NCI-H1105 treated with DMSO at 0.1 percent for 48 hours (cell line): ENCODE results near the gene KRTAP10-8.
"Not testable (repeated sequence)": the region's sequence is repeated elsewhere in the genome, so short reads cannot be mapped to it uniquely, and the experiment has no call there.

Experiments used
- DNase-seq: peaks from one replicate; lab custom pipeline; 2025; lab: John Stamatoyannopoulos, UW

KRTAP10-8 gene

GRCh38 chr21:44612029-44612486 lies at the start of gene KRTAP10-8:
TSS of gene KRTAP10-8 (plus strand) at chr21:44612079. CDS start at chr21:44612101, 22 bp downstream.
- no peak for DNase-seq

GRCh38 chr21:44564099-44564498 lies 47.8 kb upstream of the KRTAP10-8 start:
- DNase-seq: no peak

- DNase-seq: no peak
Observed at GRCh38 chr21:44564886-44565598, 46.8 kb upstream of the KRTAP10-8 start.

GRCh38 chr21:44566403-44566802 lies 45.5 kb upstream of the KRTAP10-8 start:
- no peak for DNase-seq

- no peak for DNase-seq
Observed at GRCh38 chr21:44567481-44568171, 44.3 kb upstream of the KRTAP10-8 start.

- DNase-seq: no peak
Observed at GRCh38 chr21:44568261-44568660, 43.6 kb upstream of the KRTAP10-8 start.

- no peak for DNase-seq
Observed at GRCh38 chr21:44568667-44569556, 43.0 kb upstream of the KRTAP10-8 start.

- DNase-seq: no peak
Observed at GRCh38 chr21:44569861-44570517, 41.9 kb upstream of the KRTAP10-8 start.

GRCh38 chr21:44571296-44571695 lies 40.6 kb upstream of the KRTAP10-8 start:
- no peak for DNase-seq

- DNase-seq: no peak
Observed at GRCh38 chr21:44571844-44572782, 39.8 kb upstream of the KRTAP10-8 start.

GRCh38 chr21:44572959-44573583 lies 38.8 kb upstream of the KRTAP10-8 start:
- DNase-seq: no peak

- not testable (repeated sequence) for DNase-seq
Observed at GRCh38 chr21:44573630-44574456, 38.0 kb upstream of the KRTAP10-8 start, which contains the start of gene KRTAP10-4. TSS of gene KRTAP10-4 (plus strand) at chr21:44573729. CDS start at chr21:44573759, 30 bp downstream.

GRCh38 chr21:44574457-44575306 lies 37.2 kb upstream of the KRTAP10-8 start:
- DNase-seq: no peak

GRCh38 chr21:44575307-44576024 lies 36.4 kb upstream of the KRTAP10-8 start:
- DNase-seq: no peak

- no peak for DNase-seq
Observed at GRCh38 chr21:44576025-44576420, 35.9 kb upstream of the KRTAP10-8 start.

- DNase-seq: no peak
Observed at GRCh38 chr21:44578371-44579055, 33.4 kb upstream of the KRTAP10-8 start.
